Peyer's patch (tissue), 4 donors: ENCODE measurements around the gene SEPTIN10. TPM values are rescaled to one million over a fixed set of nuclear protein-coding genes. Genes with fewer than 3 reads are reported as not detected.

Experiments
- DNase-seq, 3 donors: peaks; one replicate each; pipeline ENCODE4 v3.0.0-alpha.2; 2017 to 2019
- H3K27ac ChIP-seq, 4 donors: fragments of 200-600 bp; sonication (generic); one replicate each; pipeline ENCODE4 v1.5.1; 2016 to 2019
- H3K27me3 ChIP-seq, 2 donors: fragments of 200-600 bp; sonication (generic); one replicate each; pipeline ENCODE4 v1.5.1; 2019
- H3K36me3 ChIP-seq, 3 donors: fragments of 200-600 bp; sonication (generic); one replicate each; pipeline ENCODE4 v1.5.1; 2016 to 2019
- H3K4me1 ChIP-seq, 4 donors: fragments of 200-600 bp; sonication (generic); one replicate each; pipeline ENCODE4 v1.5.1; 2016 to 2019
- H3K4me3 ChIP-seq, 4 donors: fragments of 200-600 bp; sonication (generic); 1 replicate in 3 of 4; 2 replicates in 1 of 4; pipeline ENCODE4 v1.5.1; 2016 to 2019; ENCODE audit warnings: mild to moderate bottlenecking in 1 of 4
- H3K9me3 ChIP-seq, 4 donors: fragments of 200-600 bp; sonication (generic); one replicate each; pipeline ENCODE4 v1.5.1; 2016 to 2019; ENCODE audit warnings: mild to moderate bottlenecking in 1 of 4
- CTCF ChIP-seq, 6 experiments: fragments of 450-650 bp in 4 of 6; fragments of 200-600 bp in 2 of 6; sonication (generic) in 1 of 6; IDR thresholded peaks; one replicate each; pipeline ENCODE4 v1.5.1; 2017 to 2019; ENCODE audit warnings: antibody characterized with exemption in 6 of 6, mild to moderate bottlenecking in 3 of 6, moderate library complexity in 1 of 6
- POLR2A ChIP-seq, 2 donors: fragments of 450-650 bp; IDR thresholded peaks; one replicate each; pipeline ENCODE4 v1.5.1; 2017; ENCODE audit warnings: antibody characterized with exemption in 2 of 2, mild to moderate bottlenecking in 2 of 2, moderate library complexity in 2 of 2
- total RNA-seq, 4 donors: library from RNA; depleted of rRNA; stranded (reverse); fragments of >200 nt; gene quantifications; one replicate each; pipeline ENCODE4 v1.1.0, GENCODE V29; 2016

SEPTIN10 gene
- total RNA-seq, 4 donors from 2014 or later, result 22.3 to 55.2 (median 53.1) TPM

GRCh38 chr2:109623923-109624322, 10.2 kb upstream of the SEPTIN10 start:
- Histone ChIP-seq H3K9me3 (no peaks in the 10 kb centered on the region), H3K27ac (no peak overlapping the region), H3K4me1 (no peaks in the 10 kb centered on the region), H3K4me3 (no peak overlapping the region), H3K36me3 (no peaks in the 10 kb centered on the region), H3K27me3 (no peaks in the 10 kb centered on the region)
- no peak for DNase-seq
- no peak for TF ChIP-seq CTCF (IDR thresholded peaks at IDR 0.05)
- no peak for TF ChIP-seq POLR2A (IDR thresholded peaks at IDR 0.05)

- no peak for DNase-seq
- Histone ChIP-seq H3K36me3 (no peaks in the 10 kb centered on the region), H3K27ac (no peak overlapping the region), H3K9me3 (no peaks in the 10 kb centered on the region), H3K27me3 (no peaks in the 10 kb centered on the region), H3K4me3 (no peak overlapping the region), H3K4me1 (no peaks in the 10 kb centered on the region)
- no peak for TF ChIP-seq POLR2A (IDR thresholded peaks at IDR 0.05)
- TF ChIP-seq CTCF (IDR thresholded peaks at IDR 0.05), result no peak
Observed at GRCh38 chr2:109623297-109623696, 9.5 kb upstream of the SEPTIN10 start.

- no peak overlapping the region for H3K27ac ChIP-seq
- TF ChIP-seq POLR2A (IDR thresholded peaks at IDR 0.05) (no peak), CTCF (IDR thresholded peaks at IDR 0.05) (no peak)
- DNase-seq, result no peak
- H3K27me3 ChIP-seq, result no peaks in the 10 kb centered on the region
- no peaks in the 10 kb centered on the region for H3K9me3 ChIP-seq
- no peak overlapping the region for H3K4me3 ChIP-seq
- no peaks in the 10 kb centered on the region for H3K36me3 ChIP-seq
- H3K4me1 ChIP-seq, result peaks cover 0 to 12% (median under 1%) of the 10 kb centered on the region in 4 donors
Observed at GRCh38 chr2:109619032-109619615, 5.4 kb upstream of the SEPTIN10 start.

- no peaks in the 10 kb centered on the region for H3K27me3 ChIP-seq
- H3K27ac ChIP-seq, result no peak overlapping the region
- H3K9me3 ChIP-seq, result no peaks in the 10 kb centered on the region
- peaks cover 0 to 24% (median 1%) of the 10 kb centered on the region in 4 donors for H3K4me1 ChIP-seq
- H3K36me3 ChIP-seq, result no peaks in the 10 kb centered on the region
- H3K4me3 ChIP-seq, result peak overlapping the region in 2 of 4 donors; percentile 60 to 84
- no peak for DNase-seq
- TF ChIP-seq POLR2A (IDR thresholded peaks at IDR 0.05), result no peak
- TF ChIP-seq CTCF (IDR thresholded peaks at IDR 0.05), result no peak
Observed at GRCh38 chr2:109616184-109616583, 2.4 kb upstream of the SEPTIN10 start.

GRCh38 chr2:109615637-109616144, 1.9 kb upstream of the SEPTIN10 start:
- H3K4me3 ChIP-seq, result peak overlapping the region in 3 of 4 donors; percentile 57 to 84 (median 60)
- H3K9me3 ChIP-seq, result no peaks in the 10 kb centered on the region
- peak overlapping the region in 2 of 4 donors; percentile 98 to 99 for H3K27ac ChIP-seq
- no peaks in the 10 kb centered on the region for H3K27me3 ChIP-seq
- peak in 1 of 3 donors; percentile 60 for DNase-seq
- no peaks in the 10 kb centered on the region for H3K36me3 ChIP-seq
- TF ChIP-seq CTCF (IDR thresholded peaks at IDR 0.05) (peak in 3 of 6 experiments; percentile 20 to 33 (median 29)), POLR2A (IDR thresholded peaks at IDR 0.05) (no peak)
- peaks cover 0 to 24% (median 1%) of the 10 kb centered on the region in 4 donors for H3K4me1 ChIP-seq
